Lung microvascular endothelial cell (primary cell): ENCODE data around the gene USP43. TPM values are rescaled to one million over a fixed set of nuclear protein-coding genes. Genes with fewer than 3 reads are reported as not detected.
A peak's percentile ranks its signal among the peaks of the same experiment; 100 is the strongest.

Source experiments
- DNase-seq, 2 donors: peaks; one replicate each; pipeline versions ENCODE4 v3.0.0 to v3.0.0-alpha.2; 2010; ENCODE audit warnings: low read depth in 2 of 2
- total RNA-seq: library from RNA; depleted of rRNA; stranded (reverse); fragments of >200 nt; gene quantifications from 2 replicates; pipeline ENCODE4 v1.2.1, GENCODE V29; 2014

The USP43 gene
- total RNA-seq, 1 donor from 2014 or later: not detected

- no peak for DNase-seq
These were observed 58.4 kb downstream of the USP43 start for GRCh38 chr17:9703781-9704082.

GRCh38 chr17:9705745-9706144 lies 60.4 kb downstream of the USP43 start:
- DNase-seq: no peak

GRCh38 chr17:9707948-9708347 lies 62.6 kb downstream of the USP43 start:
- no peak for DNase-seq

GRCh38 chr17:9714801-9715200 lies 69.5 kb downstream of the USP43 start:
- DNase-seq: no peak

GRCh38 chr17:9715503-9716016 lies 70.2 kb downstream of the USP43 start:
- DNase-seq: no peak

GRCh38 chr17:9725575-9725974 lies 80.3 kb downstream of the USP43 start:
- peak in 1 of 2 donors; percentile 11 for DNase-seq

GRCh38 chr17:9726291-9726690 lies 81.0 kb downstream of the USP43 start:
- no peak for DNase-seq

GRCh38 chr17:9728005-9728404 lies 82.7 kb downstream of the USP43 start:
- no peak for DNase-seq

GRCh38 chr17:9728564-9728963 lies 83.2 kb downstream of the USP43 start:
- no peak for DNase-seq

- DNase-seq: peak; percentile 46 to 62
These were observed 83.8 kb downstream of the USP43 start for GRCh38 chr17:9729034-9729650.

- DNase-seq: no peak
These were observed 84.6 kb downstream of the USP43 start for GRCh38 chr17:9729735-9730420.

GRCh38 chr17:9750524-9750923 lies 105.2 kb downstream of the USP43 start:
- no peak for DNase-seq

GRCh38 chr17:9755083-9755482 lies 109.8 kb downstream of the USP43 start:
- DNase-seq: no peak

GRCh38 chr17:9760266-9760665 lies 114.9 kb downstream of the USP43 start:
- no peak for DNase-seq

- DNase-seq: no peak
These were observed 118.3 kb downstream of the USP43 start for GRCh38 chr17:9763643-9764042.

GRCh38 chr17:9765322-9765721 lies 120.0 kb downstream of the USP43 start:
- DNase-seq: no peak

- no peak for DNase-seq
These were observed 121.7 kb downstream of the USP43 start for GRCh38 chr17:9766970-9767369.

- no peak for DNase-seq
These were observed 122.2 kb downstream of the USP43 start for GRCh38 chr17:9767432-9767991.

- peak; percentile 32 to 50 for DNase-seq
These were observed 123.1 kb downstream of the USP43 start for GRCh38 chr17:9768381-9768934.

- no peak for DNase-seq
These were observed 123.8 kb downstream of the USP43 start for GRCh38 chr17:9769036-9769695.

GRCh38 chr17:9771465-9771864 lies 126.1 kb downstream of the USP43 start:
- no peak for DNase-seq

GRCh38 chr17:9772658-9773057 lies 127.3 kb downstream of the USP43 start:
- no peak for DNase-seq
